OCI-LY1 (cell line): Measurements from ENCODE around the gene OR9A4.

Experiments used
- EZH2 ChIP-seq: fragments of 200-600 bp; sonication (generic), shearing (Covaris generic); IDR thresholded peaks from 2 replicates; pipeline ENCODE4 v1.8.0; 2017; ENCODE audit warnings: borderline replicate concordance, mixed run types, mild to moderate bottlenecking, antibody characterized with exemption, low read length, moderate library complexity, mixed read lengths
- TF ChIP-seq, protein P1 (sequence below): fragments of 200-600 bp; sonication (generic), shearing (Covaris generic); IDR thresholded peaks from 2 replicates; pipeline ENCODE4 v1.5.1; 2017; ENCODE audit warnings: mild to moderate bottlenecking, antibody characterized with exemption, low read length, moderate library complexity, mixed read lengths

DNA sequence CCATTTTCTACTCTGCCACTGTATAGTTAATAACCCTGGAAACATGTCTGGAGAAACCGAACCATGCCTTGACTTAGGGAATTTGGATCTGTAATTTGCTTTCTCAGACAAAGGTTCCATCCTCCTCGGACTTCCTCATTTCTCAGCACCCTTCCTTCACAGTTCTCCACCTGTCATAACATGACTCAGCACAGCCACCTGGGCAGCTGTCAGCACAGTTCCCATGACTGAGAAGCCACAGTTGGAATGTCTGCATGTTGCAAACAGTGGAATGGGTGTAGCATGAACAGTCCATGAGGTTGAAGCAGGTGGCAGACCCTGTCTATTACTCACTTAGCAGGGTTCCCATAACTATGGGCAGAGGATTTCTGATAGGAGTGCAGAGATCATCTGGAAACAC is 634 bp upstream of the OR9A4 start:
- TF ChIP-seq, protein P1, sequence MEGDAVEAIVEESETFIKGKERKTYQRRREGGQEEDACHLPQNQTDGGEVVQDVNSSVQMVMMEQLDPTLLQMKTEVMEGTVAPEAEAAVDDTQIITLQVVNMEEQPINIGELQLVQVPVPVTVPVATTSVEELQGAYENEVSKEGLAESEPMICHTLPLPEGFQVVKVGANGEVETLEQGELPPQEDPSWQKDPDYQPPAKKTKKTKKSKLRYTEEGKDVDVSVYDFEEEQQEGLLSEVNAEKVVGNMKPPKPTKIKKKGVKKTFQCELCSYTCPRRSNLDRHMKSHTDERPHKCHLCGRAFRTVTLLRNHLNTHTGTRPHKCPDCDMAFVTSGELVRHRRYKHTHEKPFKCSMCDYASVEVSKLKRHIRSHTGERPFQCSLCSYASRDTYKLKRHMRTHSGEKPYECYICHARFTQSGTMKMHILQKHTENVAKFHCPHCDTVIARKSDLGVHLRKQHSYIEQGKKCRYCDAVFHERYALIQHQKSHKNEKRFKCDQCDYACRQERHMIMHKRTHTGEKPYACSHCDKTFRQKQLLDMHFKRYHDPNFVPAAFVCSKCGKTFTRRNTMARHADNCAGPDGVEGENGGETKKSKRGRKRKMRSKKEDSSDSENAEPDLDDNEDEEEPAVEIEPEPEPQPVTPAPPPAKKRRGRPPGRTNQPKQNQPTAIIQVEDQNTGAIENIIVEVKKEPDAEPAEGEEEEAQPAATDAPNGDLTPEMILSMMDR, result no peak
- TF ChIP-seq EZH2, result no peak
